B cell (primary cell): ENCODE measurements around the gene CCL19. TPM values are rescaled to one million over a fixed set of nuclear protein-coding genes. Genes with fewer than 3 reads are reported as not detected.

Experiments used
- ATAC-seq: fragments of 200-7000 bp; cut with Tn5 transposase; one replicate; pipeline ENCODE4 v1.10.0; 2021; ENCODE audit warnings: low read depth, mild to moderate bottlenecking, moderate number of reproducible peaks, moderate library complexity
- CTCF ChIA-PET: fragments of 350-600 bp; sonication (Branson Sonifier 250); formaldehyde crosslinking; loops from one replicate; lab custom pipeline; 2021; ENCODE audit warnings: antibody characterized with exemption, inconsistent platforms; lab: Charles Lee
- POLR2A ChIA-PET: fragments of 350-600 bp; sonication (Branson Sonifier 250); formaldehyde crosslinking; loops from one replicate; lab custom pipeline; 2021; ENCODE audit warnings: antibody characterized with exemption; lab: Charles Lee
- DNase-seq: peaks from one replicate; pipeline ENCODE4 v3.0.0; 2013
- H2AFZ ChIP-seq: 2 replicates; pipeline ENCODE4 v1.6.1; 2012; ENCODE audit warnings: mild to moderate bottlenecking, low read depth, low read length; ENCODE audit not compliant: insufficient read depth, poor library complexity, severe bottlenecking
- H3K27ac ChIP-seq, 2 donors: 1 replicate in 1 of 2; 2 replicates in 1 of 2; pipeline ENCODE4 v1.5.1; 2012 to 2013; ENCODE audit warnings: low read length in 2 of 2, mild to moderate bottlenecking in 2 of 2, moderate library complexity in 1 of 2
- H3K27me3 ChIP-seq, 4 experiments: fragments of 200-600 bp in 1 of 4; sonication (generic) in 1 of 4; replicated peaks in 1 of 4; 1 replicate in 2 of 4; 2 replicates in 2 of 4; pipeline versions ENCODE4 v1.6.1 to v1.7.0; 2013 to 2016; ENCODE audit warnings: low read length in 3 of 4, mild to moderate bottlenecking in 2 of 4, mixed read lengths in 1 of 4, moderate library complexity in 1 of 4; ENCODE audit not compliant: insufficient read depth in 4 of 4, control insufficient read depth in 3 of 4; ENCODE audit errors: control extremely low read depth in 1 of 4
- H3K36me3 ChIP-seq, 2 experiments: replicated peaks in 1 of 2; 1 replicate in 1 of 2; 2 replicates in 1 of 2; pipeline versions ENCODE4 v1.6.1 to v1.7.1; 2013; ENCODE audit warnings: low read length in 1 of 2; ENCODE audit not compliant: insufficient read depth in 2 of 2, control insufficient read depth in 1 of 2; ENCODE audit errors: control extremely low read depth in 1 of 2, extremely low read depth in 1 of 2
- H3K4me1 ChIP-seq, 2 donors: fragments of 200-600 bp in 1 of 2; sonication (generic) in 1 of 2; 1 replicate in 1 of 2; 2 replicates in 1 of 2; pipeline versions ENCODE4 v1.5.1 to v1.6.1; 2013 to 2017; ENCODE audit warnings: low read length in 2 of 2; ENCODE audit not compliant: control insufficient read depth in 2 of 2, insufficient read depth in 2 of 2
- H3K4me2 ChIP-seq: replicated peaks from 2 replicates; pipeline ENCODE3; 2012; ENCODE audit warnings: mild to moderate bottlenecking, low read depth, low read length; ENCODE audit not compliant: poor library complexity, severe bottlenecking
- H3K4me3 ChIP-seq, 5 experiments: fragments of 200-600 bp in 1 of 5; sonication (generic) in 1 of 5; 1 replicate in 3 of 5; 2 replicates in 2 of 5; pipeline versions ENCODE4 v1.5.1 to v1.7.0; 2011 to 2016; ENCODE audit warnings: low read length in 4 of 5, mild to moderate bottlenecking in 4 of 5, low read depth in 2 of 5, control low read depth in 1 of 5, moderate library complexity in 1 of 5; ENCODE audit not compliant: insufficient read depth in 1 of 5; ENCODE audit errors: control extremely low read depth in 1 of 5, extremely low read depth in 1 of 5
- H3K79me2 ChIP-seq: fragments of 200-600 bp; sonication (generic); one replicate; pipeline ENCODE4 v1.6.0; 2016; ENCODE audit warnings: low read length; ENCODE audit not compliant: control insufficient read depth, insufficient read depth
- H3K9ac ChIP-seq: fragments of 200-600 bp; sonication (generic); 2 replicates; pipeline ENCODE4 v1.6.1; 2017; ENCODE audit warnings: mild to moderate bottlenecking, low read length, moderate library complexity
- H3K9me3 ChIP-seq, 3 donors: one replicate each; pipeline versions ENCODE4 v1.6.1 to v1.7.1; 2013; ENCODE audit warnings: low read length in 2 of 3; ENCODE audit not compliant: control insufficient read depth in 2 of 3, insufficient read depth in 1 of 3; ENCODE audit errors: control extremely low read depth in 1 of 3
- H4K20me1 ChIP-seq: 2 replicates; pipeline ENCODE4 v1.6.0; 2012; ENCODE audit warnings: mild to moderate bottlenecking, low read length; ENCODE audit not compliant: insufficient read depth, control insufficient read depth, poor library complexity, severe bottlenecking
- H3K27ac Mint-ChIP-seq: one replicate; pipeline ENCODE4 v1.8.0; 2021; ENCODE audit warnings: mixed read lengths
- H3K27me3 Mint-ChIP-seq: one replicate; pipeline ENCODE4 v1.8.0; 2021; ENCODE audit warnings: mixed read lengths
- H3K4me1 Mint-ChIP-seq: one replicate; pipeline ENCODE4 v1.8.0; 2021; ENCODE audit warnings: mixed read lengths
- H3K4me3 Mint-ChIP-seq: one replicate; pipeline ENCODE4 v1.8.0; 2021; ENCODE audit warnings: mixed read lengths
- H3K9me3 Mint-ChIP-seq: one replicate; pipeline ENCODE4 v1.8.0; 2022; ENCODE audit warnings: mixed read lengths; ENCODE audit not compliant: insufficient read depth
- EZH2 ChIP-seq: IDR thresholded peaks from 2 replicates; pipeline ENCODE4 v1.6.1; 2012; ENCODE audit warnings: borderline replicate concordance, low read depth, mild to moderate bottlenecking, moderate library complexity, low read length; ENCODE audit not compliant: insufficient read depth, poor library complexity, severe bottlenecking
- WGBS: methylation state at CpG from one replicate; pipeline ENCODE4 v1.1.5; 2013; ENCODE audit warnings: missing lambda C conversion rate; ENCODE audit not compliant: insufficient coverage; 5-methylcytosine and 5-hydroxymethylcytosine counted together
- intact Hi-C: fragments of 100-400 bp; cut with micrococcal nuclease; formaldehyde crosslinking; loops from one replicate; pipeline ENCODE4 v1.10.0; 2022
- polyA plus RNA-seq: library from polyadenylated mRNA; depleted of rRNA; stranded (reverse); fragments of >200 nt; gene quantifications from 2 replicates; pipeline ENCODE4 v1.2.3, GENCODE V29; 2012
- total RNA-seq, 2 donors: library from RNA; stranded (reverse); fragments of 120-200 nt in 1 of 2; gene quantifications; 1 replicate in 1 of 2; 2 replicates in 1 of 2; pipeline versions ENCODE4 v1.2.3 to v1.2.4, GENCODE V29; 2013 to 2022
- TF ChIP-seq, protein P1 (sequence below): fragments of 200-600 bp; IDR thresholded peaks from one replicate; pipeline ENCODE4 v1.8.0; 2022; ENCODE audit warnings: antibody characterized with exemption, mild to moderate bottlenecking

Gene CCL19
- total and polyA plus RNA-seq, 2 donors (not counting 1 experiment from before 2014, with no cell fraction given): not detected

DNA sequence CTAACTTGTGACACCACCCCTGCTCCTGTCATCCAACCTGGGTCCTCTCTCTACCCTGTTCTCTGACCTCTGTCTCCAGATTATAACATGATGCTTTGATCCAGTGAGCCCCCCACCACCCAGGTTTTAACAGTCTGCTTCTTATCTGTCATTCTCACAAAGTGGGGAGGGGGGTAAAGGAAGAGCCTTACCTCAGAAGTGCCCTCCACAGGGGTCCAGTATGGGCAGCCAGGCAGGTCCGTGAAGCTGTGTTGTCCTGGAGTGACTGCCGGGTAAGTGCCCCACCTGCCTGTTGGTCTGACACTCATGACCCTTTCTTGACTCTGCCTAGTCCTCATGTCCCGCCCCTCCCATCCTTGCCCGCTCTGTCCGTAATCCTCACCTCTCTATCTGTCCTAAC, 35.7 kb downstream of the CCL19 start:
- H3K79me2 ChIP-seq: no peaks in the 10 kb centered on the region
- ChIA-PET POLR2A (interaction anchor here (0.7 kb wide), 2 partner anchors 8 to 45 kb away, joined by 4 to 9 read pairs; no protein-coding TSS in a partner anchor), CTCF (interaction anchor here (0.6 to 0.7 kb wide), 2 partner anchors 49 to 60 kb away, joined by 3 read pairs; no protein-coding TSS in a partner anchor)
- H3K9me3 ChIP-seq: no peaks in the 10 kb centered on the region
- H4K20me1 ChIP-seq: no peaks in the 10 kb centered on the region
- H2AFZ ChIP-seq: no peak overlapping the region
- Mint-ChIP-seq H3K27me3 (peaks cover 3% of the 10 kb centered on the region), H3K27ac (no peak overlapping the region), H3K9me3 (no peaks in the 10 kb centered on the region), H3K4me3 (no peak overlapping the region), H3K4me1 (peaks cover 11% of the 10 kb centered on the region)
- TF ChIP-seq, protein P1, sequence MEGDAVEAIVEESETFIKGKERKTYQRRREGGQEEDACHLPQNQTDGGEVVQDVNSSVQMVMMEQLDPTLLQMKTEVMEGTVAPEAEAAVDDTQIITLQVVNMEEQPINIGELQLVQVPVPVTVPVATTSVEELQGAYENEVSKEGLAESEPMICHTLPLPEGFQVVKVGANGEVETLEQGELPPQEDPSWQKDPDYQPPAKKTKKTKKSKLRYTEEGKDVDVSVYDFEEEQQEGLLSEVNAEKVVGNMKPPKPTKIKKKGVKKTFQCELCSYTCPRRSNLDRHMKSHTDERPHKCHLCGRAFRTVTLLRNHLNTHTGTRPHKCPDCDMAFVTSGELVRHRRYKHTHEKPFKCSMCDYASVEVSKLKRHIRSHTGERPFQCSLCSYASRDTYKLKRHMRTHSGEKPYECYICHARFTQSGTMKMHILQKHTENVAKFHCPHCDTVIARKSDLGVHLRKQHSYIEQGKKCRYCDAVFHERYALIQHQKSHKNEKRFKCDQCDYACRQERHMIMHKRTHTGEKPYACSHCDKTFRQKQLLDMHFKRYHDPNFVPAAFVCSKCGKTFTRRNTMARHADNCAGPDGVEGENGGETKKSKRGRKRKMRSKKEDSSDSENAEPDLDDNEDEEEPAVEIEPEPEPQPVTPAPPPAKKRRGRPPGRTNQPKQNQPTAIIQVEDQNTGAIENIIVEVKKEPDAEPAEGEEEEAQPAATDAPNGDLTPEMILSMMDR: no peak
- TF ChIP-seq EZH2: no peak
- intact Hi-C loops: no loop called here
- ATAC-seq (no peak), DNase-seq (no peak)
- no peak overlapping the region for H3K4me3 ChIP-seq
- no peaks in the 10 kb centered on the region for H3K4me1 ChIP-seq
- no peaks in the 10 kb centered on the region for H3K27me3 ChIP-seq
- no peak overlapping the region for H3K9ac ChIP-seq
- H3K27ac ChIP-seq: no peak overlapping the region
- no peak overlapping the region for H3K4me2 ChIP-seq
- WGBS: 93% methylated on average over 5 of the region's 5 CpGs
- H3K36me3 ChIP-seq: no peaks in the 10 kb centered on the region

DNA sequence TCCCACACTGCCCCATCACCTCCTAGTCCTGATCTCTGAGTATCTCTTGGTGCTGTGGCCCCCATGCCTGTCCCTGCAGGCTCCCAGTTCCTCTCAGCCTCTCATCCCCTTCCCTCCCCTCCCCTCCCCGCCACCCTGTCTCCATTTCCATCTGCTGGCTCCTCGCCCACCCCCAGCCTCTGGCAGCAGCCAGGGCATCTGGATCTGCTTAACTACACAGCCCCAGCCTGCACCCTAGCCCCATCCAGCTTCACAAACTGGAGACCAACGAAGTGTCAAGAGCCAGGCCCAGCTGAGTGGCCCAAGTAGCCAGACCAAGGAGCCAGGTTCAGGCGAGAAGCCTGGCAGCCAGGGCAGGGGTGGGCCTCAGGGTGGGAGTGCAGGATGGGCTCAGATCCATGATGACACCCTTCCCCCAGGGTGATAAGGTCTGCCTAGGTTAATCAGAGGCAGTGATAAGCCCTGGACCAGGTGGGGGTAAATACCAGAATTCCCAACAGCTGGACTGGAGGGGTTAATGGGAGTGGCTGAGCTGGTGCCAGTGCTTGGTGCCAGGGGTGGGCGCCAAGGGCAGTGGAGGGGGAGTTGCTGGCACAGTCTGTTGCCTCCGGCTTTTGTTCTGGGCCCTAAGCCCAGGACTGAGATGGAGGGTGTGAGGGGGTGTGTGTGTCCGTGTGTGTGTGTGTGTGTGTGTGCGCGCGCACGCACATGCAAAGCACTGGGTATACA, 36.6 kb downstream of the CCL19 start:
- no peak overlapping the region for H3K27ac Mint-ChIP-seq
- no peak overlapping the region for H3K4me3 ChIP-seq
- no peak overlapping the region for H3K9ac ChIP-seq
- no peak overlapping the region for H2AFZ ChIP-seq
- TF ChIP-seq, protein P1: no peak
- no peak for TF ChIP-seq EZH2
- H3K9me3 ChIP-seq: no peaks in the 10 kb centered on the region
- peaks cover 3% of the 10 kb centered on the region for H3K27me3 Mint-ChIP-seq
- H3K36me3 ChIP-seq: peaks cover 0 to 8% of the 10 kb centered on the region in 2 experiments
- no peak for ATAC-seq
- no peaks in the 10 kb centered on the region for H3K79me2 ChIP-seq
- no peaks in the 10 kb centered on the region for H3K9me3 Mint-ChIP-seq
- no peak overlapping the region for H3K4me2 ChIP-seq
- DNase-seq: no peak
- H3K27ac ChIP-seq: no peak overlapping the region
- no peak overlapping the region for H3K4me3 Mint-ChIP-seq
- CTCF ChIA-PET: no interaction called here
- no peaks in the 10 kb centered on the region for H4K20me1 ChIP-seq
- H3K4me1 Mint-ChIP-seq: peaks cover 11% of the 10 kb centered on the region
- H3K27me3 ChIP-seq: no peaks in the 10 kb centered on the region
- no peaks in the 10 kb centered on the region for H3K4me1 ChIP-seq
- POLR2A ChIA-PET: interaction anchor here (0.7 kb wide), 1 partner anchor 11 kb away, joined by 3 read pairs; no protein-coding TSS in a partner anchor
- 83% methylated on average over 9 of the region's 11 CpGs for WGBS
- intact Hi-C loops: no loop called here
